HG03139 (cell line): ENCODE data around the gene RAB25.

Experiments used
- ATAC-seq: cut with Tn5 transposase; IDR thresholded peaks from one replicate; pipeline ENCODE4 v1.9.1; 2021; ENCODE audit not compliant: unreplicated experiment

RAB25 gene

DNA sequence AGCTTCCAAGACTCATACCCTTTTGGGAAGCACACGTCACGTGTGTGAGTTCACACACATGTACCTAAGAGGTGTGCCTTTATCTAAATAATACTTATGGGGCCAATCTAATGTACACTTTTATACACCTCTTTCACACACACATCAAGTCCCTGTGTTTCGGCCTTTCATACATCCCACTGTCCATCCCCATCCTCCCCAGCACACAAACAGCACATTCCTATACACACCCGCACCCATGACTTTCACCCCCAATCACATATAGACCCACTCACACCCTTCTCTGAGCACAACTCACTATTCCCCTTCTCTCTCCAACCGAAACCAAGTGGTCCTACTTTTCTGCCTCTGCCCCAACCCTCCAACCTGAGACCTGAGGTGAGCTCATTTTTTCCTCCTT is 17.8 kb downstream of the RAB25 start:
- no peak for ATAC-seq

GRCh38 chr1:156079762-156080161 is 18.8 kb downstream of the RAB25 start:
- ATAC-seq, result no peak

DNA sequence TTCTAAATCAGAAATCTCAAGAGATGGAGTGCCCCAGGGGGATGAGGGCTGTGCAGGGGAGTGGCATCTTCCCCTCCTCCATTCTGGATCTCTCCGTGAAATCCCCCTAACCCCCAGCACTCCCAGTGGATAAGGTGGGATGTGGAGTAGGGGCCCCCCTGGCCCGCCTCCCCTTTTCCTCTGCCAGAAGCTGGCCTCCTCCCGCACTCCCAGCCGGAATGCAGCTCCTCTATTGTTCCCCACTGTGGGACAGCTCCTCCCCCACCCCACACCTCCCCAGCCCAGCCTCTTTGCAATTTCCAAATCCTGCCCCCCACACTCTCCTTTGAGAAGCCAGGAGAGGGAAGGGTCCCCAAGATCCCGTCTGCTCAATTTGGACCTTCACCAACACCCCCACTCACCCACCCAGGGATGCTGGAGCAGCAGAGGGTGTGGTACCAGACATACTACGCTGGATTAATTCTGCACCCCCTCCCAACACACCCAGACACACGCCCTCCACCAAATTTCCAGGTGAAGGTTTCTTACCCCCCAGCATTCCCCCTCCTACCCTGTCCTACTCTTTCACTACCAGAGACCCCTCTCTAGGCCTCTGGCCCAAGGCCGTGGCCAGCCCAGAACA is 19.4 kb downstream of the RAB25 start:
- no peak for ATAC-seq

DNA sequence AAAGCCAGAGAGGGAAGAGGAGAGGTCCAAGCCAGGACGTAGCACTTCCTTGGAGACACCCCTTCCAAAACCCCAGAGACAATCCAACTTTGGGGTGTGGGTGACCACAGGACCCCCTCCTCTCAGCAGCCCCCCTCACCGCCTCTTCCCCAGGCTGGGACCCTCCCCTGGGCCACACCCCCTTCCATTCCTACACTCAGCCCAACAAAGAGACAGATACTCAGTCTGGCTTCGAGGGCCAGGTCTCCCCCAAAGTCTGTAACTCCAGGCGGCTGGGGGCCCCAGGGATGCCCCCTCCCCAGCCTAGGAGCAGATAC is 19.9 kb downstream of the RAB25 start:
- ATAC-seq, result no peak

GRCh38 chr1:156081180-156081916 is 20.4 kb downstream of the RAB25 start:
- ATAC-seq, result no peak

DNA sequence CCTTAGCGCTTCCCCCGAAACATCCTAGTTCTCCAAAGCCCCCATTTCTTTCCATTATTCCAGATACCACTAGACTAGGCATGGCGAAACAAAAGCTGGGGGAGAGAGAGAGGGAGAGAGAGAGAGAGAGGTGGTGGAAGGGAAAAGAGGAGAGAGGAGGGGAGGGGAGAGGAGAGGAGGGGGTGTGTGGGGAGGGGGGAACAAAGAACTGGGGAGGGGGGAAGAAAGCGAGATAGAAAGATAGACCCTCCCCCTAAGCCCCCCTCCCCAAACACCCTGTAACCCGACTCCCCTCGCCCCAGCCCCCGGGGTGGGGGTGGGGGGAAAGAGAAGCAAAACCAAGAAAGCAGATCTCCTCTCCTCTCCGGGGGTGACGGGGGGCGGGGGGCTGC is 21.0 kb downstream of the RAB25 start:
- no peak for ATAC-seq

GRCh38 chr1:156082309-156083091 is 21.5 kb downstream of the RAB25 start, which contains the start of gene MEX3A:
MEX3A (minus strand) TSS chr1:156082465; CDS start chr1:156081998, 467 bp downstream.
- no peak for ATAC-seq

DNA sequence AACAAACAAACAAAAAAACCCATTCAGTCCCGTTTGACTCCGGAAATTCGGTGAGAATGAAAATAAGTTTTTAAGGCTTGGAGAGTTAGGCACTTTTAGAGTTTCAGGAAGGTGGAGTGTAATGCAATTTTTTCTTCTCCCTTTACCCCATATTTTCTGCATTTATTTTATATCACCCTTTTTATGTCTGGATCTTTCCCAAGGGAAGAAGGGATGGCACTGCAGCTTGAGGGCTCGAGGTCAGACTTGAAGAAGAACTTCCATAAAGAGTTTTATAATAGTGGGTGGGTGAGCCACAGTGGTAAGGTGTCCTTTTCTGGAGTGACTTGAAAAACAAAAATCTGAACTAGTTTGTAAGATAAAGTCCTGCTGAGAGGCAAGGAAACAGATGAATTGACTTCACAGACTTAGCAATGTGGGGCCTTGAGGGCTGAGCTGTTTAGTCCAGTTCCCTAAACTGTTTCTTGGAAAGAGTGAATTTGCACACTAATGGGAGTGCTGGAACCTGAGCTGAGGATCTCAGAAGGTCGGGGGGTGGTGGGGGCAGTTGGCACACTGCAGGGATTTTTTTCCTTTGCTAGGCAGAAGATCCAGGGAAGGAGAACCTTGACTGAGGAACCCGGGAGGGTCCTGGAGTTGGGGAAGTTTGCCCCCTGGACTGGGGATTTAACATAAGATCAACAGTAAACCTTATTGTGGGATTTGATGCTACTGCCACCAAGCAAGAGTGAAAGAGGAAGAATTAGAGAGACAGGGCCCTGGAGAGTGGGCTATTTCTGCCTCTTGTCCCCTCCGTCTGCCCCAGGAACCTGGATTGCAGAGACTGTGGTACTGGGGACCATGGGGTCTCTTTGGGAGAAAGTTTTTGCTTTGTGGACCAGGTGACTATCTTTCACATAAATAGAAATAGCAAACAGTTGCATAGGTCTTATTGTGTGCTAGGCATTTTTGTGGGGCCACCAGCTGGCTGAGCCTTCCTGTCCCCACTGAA is 23.1 kb downstream of the RAB25 start:
- ATAC-seq, result no peak

GRCh38 chr1:156086256-156086662 is 25.3 kb downstream of the RAB25 start:
- ATAC-seq, result no peak

GRCh38 chr1:156089704-156090103 is 28.7 kb downstream of the RAB25 start:
- ATAC-seq, result no peak

DNA sequence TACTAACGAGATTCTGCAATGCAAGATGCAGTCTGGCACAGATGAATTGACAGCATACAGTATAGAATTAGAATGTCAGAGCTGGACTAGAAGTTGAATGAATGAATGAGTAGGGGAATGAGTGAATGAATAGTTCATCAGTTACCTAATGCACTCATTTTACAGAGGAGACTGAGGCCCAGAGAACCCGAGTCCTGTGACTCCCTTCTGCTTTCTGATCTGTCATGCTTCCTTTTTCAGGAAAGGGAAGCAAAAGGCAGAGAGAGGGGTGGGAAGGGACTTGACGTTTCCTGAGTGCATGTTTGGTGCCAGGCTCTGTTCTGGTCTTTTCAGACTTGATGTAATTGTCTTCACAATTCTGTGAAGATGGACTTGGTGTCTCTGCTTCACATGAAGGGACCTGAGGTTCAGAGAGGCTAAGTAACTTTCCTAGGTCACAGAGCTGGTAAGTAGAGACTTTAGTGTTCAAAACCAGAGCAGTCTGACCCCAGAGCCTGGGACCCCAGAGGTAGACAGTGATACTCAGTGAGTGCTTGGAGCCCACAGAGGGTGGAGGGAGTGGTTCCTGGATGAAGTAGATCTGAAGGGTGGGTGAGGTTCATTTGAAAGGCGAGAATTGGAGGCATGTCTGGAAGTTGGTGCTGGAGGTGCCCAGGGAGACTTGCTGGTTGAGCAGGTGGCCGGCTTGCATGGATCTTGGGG is 29.3 kb downstream of the RAB25 start:
- no peak for ATAC-seq

DNA sequence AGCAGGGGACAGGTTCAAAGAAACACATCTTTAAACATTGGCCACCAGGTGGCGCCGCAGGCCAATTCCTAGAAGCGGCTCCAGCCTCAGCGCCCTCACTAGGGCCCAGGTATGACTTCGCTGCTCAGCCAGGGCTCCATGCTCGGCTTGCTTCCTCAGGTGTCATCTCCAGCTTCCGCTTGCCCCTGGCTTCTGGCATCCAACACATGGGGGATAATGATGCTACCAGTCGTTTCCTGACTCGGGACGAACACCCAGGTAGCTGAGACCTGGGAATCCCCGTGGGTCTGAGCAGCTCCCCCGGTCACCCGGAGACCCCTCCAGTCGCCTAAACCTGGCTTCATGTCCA is 29.9 kb downstream of the RAB25 start:
- peak; percentile 56 for ATAC-seq

GRCh38 chr1:156091610-156092009 is 30.6 kb downstream of the RAB25 start:
- ATAC-seq, result no peak

DNA sequence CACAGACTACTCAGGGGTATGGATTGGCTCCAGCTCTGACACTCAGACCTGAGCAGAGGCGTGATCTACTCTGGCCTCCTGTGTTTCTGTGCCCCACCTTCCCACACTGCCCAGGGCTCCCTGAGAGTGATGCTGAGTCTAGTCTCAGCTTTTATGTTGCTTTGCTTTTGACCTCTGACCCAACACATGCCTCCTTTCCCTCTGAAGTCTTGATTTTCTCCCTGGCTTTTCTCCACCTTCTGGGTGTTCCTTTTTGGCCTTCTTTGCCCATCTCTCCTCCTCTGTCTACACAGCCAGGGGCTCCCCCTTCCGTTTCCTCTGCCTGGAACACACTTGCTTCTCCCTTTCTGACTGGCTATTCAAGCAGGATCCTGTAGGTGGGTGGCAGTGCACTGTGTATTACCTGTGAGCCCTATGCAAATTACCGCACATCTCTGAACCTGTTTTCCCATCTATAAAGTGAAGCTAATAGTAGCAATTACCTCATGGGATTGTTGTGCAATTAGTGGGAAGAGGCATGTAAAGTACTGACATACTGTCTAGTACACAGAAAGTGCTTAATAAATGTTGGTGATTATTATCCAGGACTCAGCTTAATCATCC is 35.0 kb downstream of the RAB25 start:
- no peak for ATAC-seq

- ATAC-seq, result no peak
These were observed 35.9 kb downstream of the RAB25 start for GRCh38 chr1:156096640-156097391.

- ATAC-seq, result no peak
These were observed 36.7 kb downstream of the RAB25 start for GRCh38 chr1:156097499-156098178.

DNA sequence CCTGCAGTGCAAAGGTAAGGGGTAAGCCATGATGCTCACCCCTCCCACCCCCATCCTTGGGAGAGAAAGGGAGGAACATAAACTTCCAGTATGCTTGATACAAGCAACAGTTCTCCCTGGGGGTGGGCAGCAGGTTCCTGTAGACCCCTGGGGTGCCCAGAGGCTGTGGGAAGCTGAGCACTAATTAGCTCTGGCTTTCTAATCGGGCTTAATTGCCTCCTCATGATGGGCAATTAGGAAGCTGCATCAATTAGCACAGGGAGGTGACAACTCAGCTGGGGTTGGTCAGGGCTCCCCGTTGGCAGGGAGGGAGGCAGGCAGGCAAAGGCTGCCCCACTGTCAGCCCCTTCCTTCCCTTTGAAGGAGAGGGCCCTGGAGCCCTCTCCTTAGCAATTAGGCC is 37.8 kb downstream of the RAB25 start:
- ATAC-seq, result no peak

- ATAC-seq, result no peak
These were observed 38.3 kb downstream of the RAB25 start for GRCh38 chr1:156099282-156099681.
